OCI-LY1 (cell line): Measurements from ENCODE around the gene DLEC1.

Source experiments
- H2AFZ ChIP-seq: fragments of 200-600 bp; sonication (generic), shearing (Covaris generic); 2 replicates; pipeline ENCODE4 v1.6.0; 2014; ENCODE audit warnings: antibody characterized with exemption, mild to moderate bottlenecking, low read length
- H3F3A ChIP-seq: fragments of 200-600 bp; sonication (generic), shearing (Covaris generic); 2 replicates; pipeline ENCODE4 v1.6.0; 2014; ENCODE audit warnings: mild to moderate bottlenecking, antibody characterized with exemption, low read length, moderate library complexity; ENCODE audit not compliant: insufficient read depth
- H3K27ac ChIP-seq: fragments of 200-600 bp; sonication (generic); 2 replicates; pipeline ENCODE4 v1.5.1; 2014; ENCODE audit warnings: low read length, mixed run types, mild to moderate bottlenecking, low read depth; ENCODE audit not compliant: poor library complexity, severe bottlenecking
- H3K27me3 ChIP-seq: fragments of 200-600 bp; sonication (generic); 2 replicates; pipeline ENCODE4 v1.6.0; 2014; ENCODE audit warnings: antibody characterized with exemption, mild to moderate bottlenecking, low read length, moderate library complexity; ENCODE audit not compliant: insufficient read depth
- H3K36me3 ChIP-seq: fragments of 200-600 bp; sonication (generic); 2 replicates; pipeline ENCODE4 v1.6.1; 2014; ENCODE audit warnings: mild to moderate bottlenecking, antibody characterized with exemption, low read length, moderate library complexity, mixed read lengths; ENCODE audit not compliant: insufficient read depth
- H3K4me1 ChIP-seq: fragments of 200-600 bp; sonication (generic); 2 replicates; pipeline ENCODE4 v1.5.1; 2014; ENCODE audit warnings: mild to moderate bottlenecking, low read length, moderate library complexity; ENCODE audit not compliant: insufficient read depth, severe bottlenecking
- H3K4me2 ChIP-seq: fragments of 200-600 bp; sonication (generic), shearing (Covaris generic); 2 replicates; pipeline ENCODE4 v1.6.1; 2014; ENCODE audit warnings: low read length
- H3K4me3 ChIP-seq: fragments of 200-600 bp; sonication (generic); 2 replicates; pipeline ENCODE4 v1.5.1; 2014; ENCODE audit warnings: low read length, low read depth, mild to moderate bottlenecking, mixed read lengths; ENCODE audit not compliant: poor library complexity, severe bottlenecking
- H3K79me2 ChIP-seq: fragments of 200-600 bp; shearing (Covaris generic); 2 replicates; pipeline ENCODE4 v1.6.1; 2016; ENCODE audit warnings: mixed run types, low read length, mixed read lengths; ENCODE audit not compliant: insufficient read depth
- H3K9ac ChIP-seq: fragments of 200-600 bp; sonication (generic), shearing (Covaris generic); 2 replicates; pipeline ENCODE4 v1.6.1; 2014; ENCODE audit warnings: mild to moderate bottlenecking, low read length, mixed read lengths
- H3K9me2 ChIP-seq: fragments of 200-600 bp; sonication (generic), shearing (Covaris generic); 2 replicates; pipeline ENCODE4 v1.6.1; 2014; ENCODE audit warnings: low read depth, mild to moderate bottlenecking, low read length, mixed read lengths
- H3K9me3 ChIP-seq: fragments of 200-600 bp; shearing (Covaris generic); 2 replicates; pipeline ENCODE4 v1.6.1; 2014; ENCODE audit warnings: low read length, mixed read lengths
- H4K20me1 ChIP-seq: fragments of 200-600 bp; sonication (generic), shearing (Covaris generic); 2 replicates; pipeline ENCODE4 v1.6.0; 2016; ENCODE audit warnings: mild to moderate bottlenecking, low read length; ENCODE audit not compliant: insufficient read depth
- CTCF ChIP-seq: fragments of 200-600 bp; sonication (generic), shearing (Covaris generic); IDR thresholded peaks from 2 replicates; pipeline ENCODE4 v1.5.1; 2017; ENCODE audit warnings: mild to moderate bottlenecking, antibody characterized with exemption, low read length, moderate library complexity, mixed read lengths
- EZH2 ChIP-seq: fragments of 200-600 bp; sonication (generic), shearing (Covaris generic); IDR thresholded peaks from 2 replicates; pipeline ENCODE4 v1.8.0; 2017; ENCODE audit warnings: borderline replicate concordance, mixed run types, mild to moderate bottlenecking, antibody characterized with exemption, low read length, moderate library complexity, mixed read lengths

Gene DLEC1

GRCh38 chr3:38039101-38039898 is at the start of gene DLEC1:
Gene DLEC1, plus strand, starts transcription at chr3:38039208. Its CDS starts 18 bp downstream, at chr3:38039226.
- Histone ChIP-seq H3K9ac (peak within 1 kb of the TSS; percentile 22; the same call in 1 of the 2 replicates), H3K4me2 (peak within 1 kb of the TSS; percentile 70), H3K36me3 (no peaks in the 10 kb centered on the region), H3K27ac (no peak within 1 kb of the TSS), H3K4me3 (peak within 1 kb of the TSS; percentile 60), H3K27me3 (no peaks in the 10 kb centered on the region), H3K9me3 (no peaks in the 10 kb centered on the region), H3F3A (no peaks in the 10 kb centered on the region), H3K79me2 (no peaks in the 10 kb centered on the region), H3K9me2 (no peaks in the 10 kb centered on the region), H3K4me1 (peaks cover 19% of the 10 kb centered on the region), H2AFZ (peak within 1 kb of the TSS; percentile 85), H4K20me1 (no peaks in the 10 kb centered on the region)
- no peak for TF ChIP-seq EZH2
- no peak for TF ChIP-seq CTCF

- Histone ChIP-seq H3K9me3 (no peaks in the 10 kb centered on the region), H3F3A (no peaks in the 10 kb centered on the region), H3K4me2 (no peak overlapping the region), H3K4me1 (peaks cover 16% of the 10 kb centered on the region), H3K9me2 (no peaks in the 10 kb centered on the region), H3K79me2 (no peaks in the 10 kb centered on the region), H3K9ac (no peak overlapping the region), H3K27ac (no peak overlapping the region), H4K20me1 (no peaks in the 10 kb centered on the region), H3K36me3 (no peaks in the 10 kb centered on the region), H2AFZ (no peak overlapping the region), H3K4me3 (no peak overlapping the region), H3K27me3 (no peaks in the 10 kb centered on the region)
- TF ChIP-seq CTCF, result no peak
- TF ChIP-seq EZH2, result no peak
Observed at GRCh38 chr3:37989821-37990480, 49.1 kb upstream of the DLEC1 start.

- Histone ChIP-seq H3K9ac (no peak within 1 kb of the TSS), H4K20me1 (no peaks in the 10 kb centered on the region), H3K36me3 (no peaks in the 10 kb centered on the region), H3F3A (no peaks in the 10 kb centered on the region), H3K4me1 (peaks cover 22% of the 10 kb centered on the region), H3K4me3 (no peak within 1 kb of the TSS), H3K27me3 (no peaks in the 10 kb centered on the region), H3K9me3 (no peaks in the 10 kb centered on the region), H3K27ac (no peak within 1 kb of the TSS), H2AFZ (no peak within 1 kb of the TSS), H3K79me2 (no peaks in the 10 kb centered on the region), H3K4me2 (no peak within 1 kb of the TSS), H3K9me2 (no peaks in the 10 kb centered on the region)
- no peak for TF ChIP-seq EZH2
- no peak for TF ChIP-seq CTCF
Observed at GRCh38 chr3:37990527-37990926, 48.5 kb upstream of the DLEC1 start, which contains the start of gene VILL. Gene VILL, plus strand, starts transcription at chr3:37990786. Its CDS starts 2,887 bp downstream, at chr3:37993673.
